Measurements from ENCODE around the gene ZBTB18.
"Not testable (repeated sequence)": the region's sequence is repeated elsewhere in the genome, so short reads cannot be mapped to it uniquely, and the experiment has no call there.

Gene ZBTB18

DNA sequence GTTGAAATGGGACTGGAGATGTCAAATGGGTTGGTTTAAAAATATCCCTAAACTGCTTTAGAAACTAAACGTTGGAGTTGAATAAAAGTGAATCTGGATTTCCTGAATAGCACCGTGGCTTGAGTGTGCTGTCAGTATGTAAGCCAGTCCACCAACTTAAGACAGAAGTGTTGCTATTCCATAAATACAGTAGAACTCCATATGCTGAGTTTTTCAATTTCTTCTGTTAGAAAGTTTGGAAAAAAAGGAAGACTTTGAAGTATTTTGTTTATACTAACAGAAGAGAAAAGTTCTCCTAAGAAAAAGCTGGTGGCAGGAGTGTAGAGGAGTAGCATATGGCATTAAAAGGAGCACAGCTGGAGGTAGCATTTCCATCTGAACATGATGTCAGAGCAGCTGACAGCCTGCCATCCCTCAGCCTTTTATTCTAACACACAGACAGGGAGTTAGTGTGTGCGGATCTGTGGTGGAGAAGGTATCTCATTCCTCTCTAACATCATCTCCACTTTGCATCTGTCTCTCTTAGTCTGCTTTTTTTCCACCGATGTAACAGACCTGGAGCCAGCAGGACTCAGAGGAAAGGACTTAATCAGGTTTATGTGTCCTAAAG is at the start of gene ZBTB18:
TSS of gene ZBTB18 (plus strand) at position 449 of the 610 bp plus-strand sequence. CDS start at position 598, 149 bp downstream.
- DNase-seq (ENCODE audit: low read depth) = peak; percentile 4

GRCh38 chr1:244002721-244003120 is 48.4 kb upstream of the ZBTB18 start:
- no peak for DNase-seq (ENCODE audit: low read depth)

DNA sequence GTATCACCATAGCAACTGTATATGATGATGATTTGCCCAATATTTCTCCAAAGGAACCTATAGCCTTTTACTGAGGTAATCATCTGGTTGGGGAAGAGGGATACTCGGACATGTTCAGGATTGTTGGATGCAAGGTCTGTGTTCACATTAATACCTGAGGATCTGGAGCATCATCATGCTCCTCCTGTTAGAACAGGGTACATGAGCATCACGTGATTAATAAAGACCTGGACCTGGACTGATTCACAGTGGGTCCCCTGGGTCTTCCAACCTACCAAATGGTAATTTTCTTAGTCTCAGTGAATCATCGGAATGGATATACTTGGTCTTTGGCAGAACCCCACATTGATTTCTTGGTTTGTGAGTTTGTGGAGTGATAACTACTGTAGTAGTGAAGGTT is 45.6 kb upstream of the ZBTB18 start:
- no peak for DNase-seq (ENCODE audit: low read depth)

GRCh38 chr1:244006381-244006901 is 44.6 kb upstream of the ZBTB18 start:
- DNase-seq (ENCODE audit: low read depth) = no peak

- no peak for DNase-seq (ENCODE audit: low read depth)
Measured at GRCh38 chr1:244006961-244007360, 44.1 kb upstream of the ZBTB18 start.

- DNase-seq (ENCODE audit: low read depth) = no peak
Measured at GRCh38 chr1:244010191-244010590, 40.9 kb upstream of the ZBTB18 start.

DNA sequence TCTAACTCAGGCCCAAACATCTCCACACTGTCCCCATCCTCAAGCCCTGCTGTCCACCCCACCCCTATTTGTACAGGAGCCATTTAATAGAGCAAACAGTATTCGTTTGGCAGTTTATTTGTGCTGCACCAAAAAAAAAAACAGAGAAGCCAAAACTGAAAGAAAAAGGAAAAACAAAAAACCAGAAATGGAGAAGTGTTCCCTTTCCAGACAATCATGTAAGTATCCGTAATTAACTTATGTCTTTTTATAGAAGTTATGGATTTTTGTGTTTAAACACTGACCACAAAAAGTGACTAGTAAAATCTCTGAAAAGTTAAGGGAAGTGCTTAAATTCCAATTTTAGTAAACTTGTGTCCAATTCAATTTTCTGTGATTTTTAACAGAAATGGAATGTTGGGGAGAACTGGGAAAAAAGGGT is 40.4 kb upstream of the ZBTB18 start:
- DNase-seq (ENCODE audit: low read depth) = no peak

- no peak for DNase-seq (ENCODE audit: low read depth)
Measured at GRCh38 chr1:244011271-244011670, 39.8 kb upstream of the ZBTB18 start.

DNA sequence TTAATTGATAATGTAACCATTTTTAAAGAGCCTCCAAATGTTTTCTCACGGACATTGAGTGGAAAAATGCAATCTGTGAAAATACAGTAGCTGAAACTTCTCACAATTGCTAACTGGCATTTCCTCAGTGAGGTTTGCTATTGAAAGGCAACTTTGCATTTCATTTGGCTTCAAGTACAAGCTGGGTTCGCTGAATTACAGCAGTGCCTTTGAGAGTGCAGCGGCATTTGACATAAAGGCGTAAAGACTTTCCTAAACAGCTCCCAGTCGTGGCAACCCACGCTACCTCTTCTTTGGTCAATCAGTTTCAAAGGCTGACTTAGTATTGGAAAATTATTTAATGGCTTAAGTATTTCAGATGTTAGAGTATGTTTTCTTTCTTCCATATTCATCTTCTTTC is 39.3 kb upstream of the ZBTB18 start:
- DNase-seq (ENCODE audit: low read depth) = no peak

DNA sequence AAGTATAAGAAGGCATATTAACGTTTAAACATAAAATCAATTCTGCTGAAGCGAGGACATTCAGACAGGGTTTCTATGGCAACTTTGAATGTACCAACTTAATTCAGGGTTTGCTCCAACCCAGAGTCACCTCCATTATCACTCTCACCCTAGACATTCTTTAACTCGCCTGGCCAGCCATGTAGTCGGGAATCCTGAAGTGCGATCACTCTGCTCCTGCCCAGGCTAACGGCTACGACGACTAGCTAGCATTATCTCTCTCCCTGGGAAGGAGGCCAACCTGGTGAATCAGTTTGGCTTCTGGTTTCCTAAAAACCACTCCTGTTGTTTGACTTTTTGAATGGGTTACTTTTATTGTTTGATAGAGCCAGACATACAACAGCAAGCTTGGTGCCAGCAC is 38.9 kb upstream of the ZBTB18 start:
- peak; percentile 13 for DNase-seq (ENCODE audit: low read depth)

GRCh38 chr1:244013100-244013499 is 38.0 kb upstream of the ZBTB18 start:
- DNase-seq (ENCODE audit: low read depth) = no peak

DNA sequence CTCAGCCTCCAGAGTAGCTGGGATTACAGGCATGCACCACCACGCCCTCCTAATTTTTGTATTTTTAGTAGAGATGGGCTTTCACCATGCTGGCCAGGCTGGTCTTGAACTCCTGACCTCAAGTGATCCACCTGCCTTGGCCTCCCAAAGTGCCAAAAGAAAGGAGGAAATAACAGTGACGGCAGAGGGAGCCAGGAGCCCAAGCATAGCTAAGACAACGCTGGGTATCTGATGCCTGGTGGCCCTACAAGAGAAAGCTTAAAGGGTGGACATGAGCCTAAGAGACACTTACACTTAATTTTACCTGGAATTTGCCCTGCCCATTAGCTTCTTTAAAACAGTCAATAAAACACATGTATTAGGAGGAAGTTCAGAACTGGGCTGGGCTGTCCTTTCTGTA is 36.2 kb upstream of the ZBTB18 start:
- DNase-seq (ENCODE audit: low read depth) = not testable (repeated sequence)

GRCh38 chr1:244019982-244020485 is 31.0 kb upstream of the ZBTB18 start:
- no peak for DNase-seq (ENCODE audit: low read depth)

DNA sequence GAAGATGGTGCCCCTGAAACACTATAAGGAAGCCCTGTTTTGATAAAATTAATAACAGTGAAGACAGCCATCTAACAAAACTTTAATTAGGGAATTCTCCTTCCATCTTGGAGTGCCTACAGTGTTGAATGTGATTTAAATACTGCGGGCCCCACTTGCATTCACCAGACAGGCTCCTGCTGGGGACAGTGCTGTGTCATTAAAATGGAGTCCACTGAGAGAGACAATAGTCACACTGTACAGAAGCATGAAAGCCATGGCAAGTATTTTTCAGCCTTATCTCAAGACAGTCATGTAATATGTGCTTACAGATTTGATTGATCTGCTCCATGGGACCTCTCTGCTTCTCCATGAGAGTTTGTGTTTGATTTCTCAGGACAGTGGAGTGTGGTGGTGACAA is 29.7 kb upstream of the ZBTB18 start:
- no peak for DNase-seq (ENCODE audit: low read depth)

- DNase-seq (ENCODE audit: low read depth) = no peak
Measured at GRCh38 chr1:244022311-244022710, 28.8 kb upstream of the ZBTB18 start.

DNA sequence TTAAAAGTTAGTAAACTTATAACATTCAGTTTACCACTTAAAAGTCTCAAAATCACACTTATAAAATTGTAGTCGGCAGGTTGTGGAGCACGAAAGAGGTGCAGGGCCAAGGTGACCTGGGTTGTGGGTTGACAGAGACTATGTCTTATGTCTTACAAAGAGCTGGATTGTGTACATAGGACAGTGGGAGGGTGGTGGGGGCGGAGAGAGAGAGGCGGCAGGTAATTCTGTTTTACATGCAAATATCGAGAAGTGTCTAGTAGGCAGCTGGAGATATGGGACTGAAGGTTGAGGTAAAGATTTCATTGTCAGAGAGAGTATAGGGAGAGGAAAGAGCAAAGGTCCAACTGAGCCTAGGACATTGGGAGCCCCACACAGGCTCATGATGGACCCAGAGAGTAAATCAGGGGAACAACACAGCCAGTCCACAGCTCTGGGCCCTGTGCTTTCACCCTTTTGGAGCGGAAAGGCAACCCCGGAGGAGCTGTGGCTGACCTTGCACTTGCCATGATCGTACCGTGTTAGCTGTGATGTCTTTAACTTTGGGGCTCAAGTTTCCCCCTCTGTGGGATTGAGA is 28.1 kb upstream of the ZBTB18 start:
- DNase-seq (ENCODE audit: low read depth) = no peak

DNA sequence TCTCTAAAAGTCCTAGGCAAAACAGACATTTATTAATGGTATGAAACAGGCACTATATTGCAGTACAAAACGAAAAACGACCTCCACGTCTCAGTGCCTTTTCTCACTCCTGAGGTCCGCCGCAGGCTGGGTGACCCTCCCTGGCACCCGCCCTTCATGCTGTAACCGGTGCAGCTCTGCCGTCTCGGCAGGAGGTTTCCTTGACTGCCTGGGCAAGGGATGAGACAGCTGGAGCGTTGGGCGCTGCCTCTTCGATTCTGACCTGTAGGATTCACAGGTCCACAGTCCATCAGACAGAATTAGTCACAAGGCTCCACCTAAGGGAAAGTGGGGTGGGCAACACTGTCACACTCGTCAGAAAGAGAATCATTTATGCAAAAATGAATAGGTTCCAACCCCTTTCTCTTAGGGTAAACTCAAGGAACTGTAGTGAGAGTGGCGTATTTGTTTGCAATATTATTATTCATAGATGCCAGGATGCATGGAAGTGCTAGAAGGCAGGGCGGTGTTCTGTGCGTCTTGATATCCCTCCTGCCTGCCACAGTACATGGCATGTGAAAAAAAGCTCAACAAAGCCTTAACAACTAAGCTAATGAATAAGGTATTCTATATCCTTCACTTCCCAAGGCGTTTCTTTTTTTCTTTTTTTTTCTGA is 23.5 kb upstream of the ZBTB18 start:
- no peak for DNase-seq (ENCODE audit: low read depth)

GRCh38 chr1:244028701-244029100 is 22.4 kb upstream of the ZBTB18 start:
- no peak for DNase-seq (ENCODE audit: low read depth)

- DNase-seq (ENCODE audit: low read depth) = no peak
Measured at GRCh38 chr1:244029124-244029523, 22.0 kb upstream of the ZBTB18 start.

DNA sequence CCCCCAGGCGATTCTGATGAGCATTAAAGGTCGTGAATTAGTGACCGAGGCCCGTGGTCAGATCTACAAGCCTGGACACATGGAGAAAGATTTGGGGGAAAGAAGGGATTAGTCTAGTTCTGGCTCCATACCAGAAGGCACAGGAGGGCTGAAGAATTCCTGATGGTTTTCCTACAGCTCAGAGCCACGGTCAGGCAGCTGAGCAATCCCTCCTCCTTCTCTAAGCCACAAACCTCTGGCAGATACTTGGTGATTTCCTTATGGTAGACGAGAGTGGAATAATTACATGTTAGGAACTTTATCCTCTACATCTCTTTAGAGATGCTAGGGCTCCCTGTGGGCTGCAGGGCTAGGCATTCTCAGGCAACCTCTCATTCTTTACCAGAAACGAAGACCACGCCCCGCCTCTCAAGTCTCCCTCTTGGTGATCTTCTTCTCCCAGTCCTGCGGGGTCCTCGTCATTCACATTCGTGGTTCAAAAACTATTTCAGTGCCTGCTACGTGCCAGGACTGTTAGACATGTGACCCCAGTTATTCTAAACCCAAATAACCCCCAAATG is 20.5 kb upstream of the ZBTB18 start:
- no peak for DNase-seq (ENCODE audit: low read depth)

GRCh38 chr1:244035358-244035757 is 15.7 kb upstream of the ZBTB18 start:
- DNase-seq (ENCODE audit: low read depth) = no peak

GRCh38 chr1:244037252-244037651 is 13.8 kb upstream of the ZBTB18 start:
- DNase-seq (ENCODE audit: low read depth) = no peak

Data from HS-5 (cell line).